ENCODE results near the gene MYOD1.

GRCh38 chr11:17740649-17741235 lies 21.4 kb downstream of the MYOD1 start:
- TF ChIP-seq POLR2AphosphoS5 (IDR thresholded peaks at IDR 0.05; ENCODE audit: low read depth, low read length), result no peak
- no peak for TF ChIP-seq SIN3A (IDR thresholded peaks at IDR 0.05; ENCODE audit: borderline replicate concordance, insufficient read depth, low read length)

Data from PFSK-1 (cell line).